NCI-H748 (cell line): ENCODE measurements around the gene LCE2C.
"Not testable (repeated sequence)": the region's sequence is repeated elsewhere in the genome, so short reads cannot be mapped to it uniquely, and the experiment has no call there.

Source experiments
- DNase-seq: peaks from one replicate; lab custom pipeline; 2025; ENCODE audit not compliant: unreplicated experiment; lab: John Stamatoyannopoulos, UW

Gene LCE2C

DNA sequence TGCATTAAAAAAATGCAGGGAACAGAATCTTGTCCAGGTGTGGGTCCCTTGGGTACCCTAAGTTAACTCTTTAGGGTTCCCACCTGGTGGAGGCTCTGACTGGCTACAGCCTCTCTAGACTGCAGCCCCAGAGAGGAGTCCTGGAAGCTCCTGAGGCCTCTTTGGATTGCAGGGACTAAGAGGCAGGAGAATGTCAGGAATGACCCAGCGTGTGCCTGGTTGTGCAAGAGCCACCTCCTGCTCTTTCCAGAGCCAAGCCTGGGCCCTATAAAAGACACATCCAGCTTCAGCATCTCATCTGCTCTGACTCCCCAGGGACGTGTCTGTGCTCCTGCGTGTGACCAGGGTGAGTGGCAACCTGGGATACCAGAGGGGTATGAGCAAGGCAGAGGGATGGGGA lies at the start of gene LCE2C:
TSS of gene LCE2C (plus strand) at position 297 of the 400 bp plus-strand sequence. CDS start 737 bp downstream, outside the sequence.
- DNase-seq = not testable (repeated sequence)

DNA sequence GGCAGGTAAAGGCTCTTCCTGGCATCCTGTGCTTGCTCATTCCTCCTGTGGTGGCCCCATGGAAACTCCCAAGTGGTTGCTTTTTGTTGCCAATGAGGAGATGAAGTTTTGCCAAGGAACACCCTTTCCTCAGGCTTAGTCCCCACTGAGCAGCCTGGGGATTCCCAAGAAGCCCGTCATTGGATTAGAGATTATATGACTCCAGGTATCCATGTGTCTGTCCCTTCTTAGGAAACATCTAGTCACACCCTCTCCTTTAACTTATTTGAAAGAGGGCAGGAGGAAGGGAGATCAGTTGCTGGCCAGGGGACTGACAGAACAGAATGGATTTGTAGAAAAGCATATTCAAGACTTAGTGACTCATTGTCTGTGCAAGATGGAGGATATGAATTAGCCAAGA lies 48.3 kb upstream of the LCE2C start:
- no peak for DNase-seq

- no peak for DNase-seq
Measured at GRCh38 chr1:152630596-152630995, 44.5 kb upstream of the LCE2C start.

- DNase-seq = no peak
Measured at GRCh38 chr1:152640351-152640750, 34.7 kb upstream of the LCE2C start.

DNA sequence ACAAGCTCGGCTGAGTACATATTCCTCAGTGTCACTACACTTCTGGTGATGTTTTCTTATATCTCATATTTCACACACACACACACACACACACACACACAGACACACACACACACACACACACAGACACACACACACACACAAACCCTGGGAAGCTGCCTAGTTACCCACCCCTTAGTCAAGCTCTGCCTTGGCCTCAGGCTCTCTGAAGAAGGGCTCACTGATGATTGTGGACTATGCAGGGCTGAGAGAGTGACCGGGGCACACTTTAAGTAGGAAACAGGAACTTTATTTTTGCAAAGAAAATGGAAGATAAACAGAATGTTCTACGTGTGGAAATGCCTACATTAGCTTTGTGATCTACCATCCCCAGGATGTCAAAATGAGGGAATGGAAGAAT lies 31.1 kb upstream of the LCE2C start:
- DNase-seq = no peak

DNA sequence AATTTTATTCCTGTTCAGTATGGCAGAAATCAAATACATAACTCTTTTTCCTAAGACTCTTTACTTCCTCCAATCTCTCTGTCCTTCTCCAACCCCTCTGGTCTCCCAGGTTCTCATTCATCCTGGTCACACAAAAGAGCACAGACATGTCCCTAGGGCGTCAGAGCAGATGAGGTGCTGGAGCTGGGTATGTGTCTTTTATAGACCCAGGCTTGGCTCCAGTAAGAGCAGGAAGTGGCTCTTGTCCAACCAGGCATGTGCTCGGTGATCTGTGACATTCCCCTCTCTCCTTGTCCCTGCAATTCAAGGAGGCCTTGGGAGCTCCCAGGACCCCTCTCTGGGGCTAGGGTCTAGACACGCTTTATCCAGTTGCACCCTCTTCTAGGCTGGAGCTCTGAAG lies 29.9 kb upstream of the LCE2C start:
- DNase-seq = no peak

DNA sequence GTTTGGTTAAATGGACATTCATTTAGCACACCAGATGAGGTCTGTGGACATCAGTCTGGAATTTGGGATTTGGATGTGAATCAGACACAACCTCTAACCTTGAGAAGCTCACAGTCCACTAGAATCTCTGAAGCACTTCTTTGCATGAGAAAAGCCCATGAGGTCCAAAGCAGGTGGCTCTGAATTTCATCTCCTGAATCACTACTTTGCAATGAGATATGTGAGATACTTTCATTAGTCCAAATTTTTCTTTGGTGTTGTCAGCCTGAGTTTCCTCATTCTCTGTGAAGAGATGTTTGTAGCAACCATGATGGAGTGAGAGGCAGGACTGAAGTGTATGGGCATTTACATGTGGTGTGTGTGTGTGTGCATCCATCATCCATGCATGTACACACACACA lies 28.4 kb upstream of the LCE2C start:
- DNase-seq = no peak

GRCh38 chr1:152654110-152654509 lies 21.0 kb upstream of the LCE2C start:
- DNase-seq = peak; percentile 48

DNA sequence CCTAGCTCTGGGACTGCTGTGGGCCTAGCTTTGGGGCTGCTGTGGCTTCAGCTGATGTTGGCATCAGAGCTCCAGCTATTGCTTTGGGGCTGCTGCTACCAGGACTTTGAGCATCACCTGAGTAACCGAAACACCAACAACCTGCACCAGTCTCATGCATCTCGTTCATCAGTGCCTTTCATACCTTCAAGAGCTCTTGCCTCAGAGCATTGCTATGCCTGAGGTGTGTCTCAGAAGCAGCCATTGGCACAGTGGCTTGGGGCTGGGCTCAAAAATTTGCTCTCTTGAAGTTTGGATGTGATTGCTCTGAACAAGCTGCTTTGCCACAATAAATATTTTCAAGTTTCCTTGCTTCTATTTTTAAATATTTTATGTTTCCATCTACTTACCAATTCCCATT lies 18.6 kb upstream of the LCE2C start:
- no peak for DNase-seq

DNA sequence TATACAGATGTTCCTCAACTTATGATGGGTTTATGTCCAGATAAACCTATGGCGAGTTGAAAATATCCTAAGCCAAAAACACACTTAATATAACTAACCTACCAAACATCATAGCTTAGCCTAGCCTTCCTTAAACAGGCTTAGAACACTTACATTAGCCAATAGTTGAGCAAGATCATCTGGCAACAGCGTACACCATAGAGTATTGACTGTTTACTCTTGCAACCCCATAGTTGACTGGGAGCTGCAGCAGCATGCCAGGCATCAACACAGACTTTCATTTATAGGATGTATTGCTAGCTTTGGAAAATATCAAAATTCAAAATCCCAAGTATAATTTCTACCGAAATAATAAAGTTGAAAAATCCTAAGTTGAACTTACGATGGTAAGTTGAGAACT lies 17.4 kb upstream of the LCE2C start:
- no peak for DNase-seq

- no peak for DNase-seq
Measured at GRCh38 chr1:152658649-152659048, 16.4 kb upstream of the LCE2C start.

DNA sequence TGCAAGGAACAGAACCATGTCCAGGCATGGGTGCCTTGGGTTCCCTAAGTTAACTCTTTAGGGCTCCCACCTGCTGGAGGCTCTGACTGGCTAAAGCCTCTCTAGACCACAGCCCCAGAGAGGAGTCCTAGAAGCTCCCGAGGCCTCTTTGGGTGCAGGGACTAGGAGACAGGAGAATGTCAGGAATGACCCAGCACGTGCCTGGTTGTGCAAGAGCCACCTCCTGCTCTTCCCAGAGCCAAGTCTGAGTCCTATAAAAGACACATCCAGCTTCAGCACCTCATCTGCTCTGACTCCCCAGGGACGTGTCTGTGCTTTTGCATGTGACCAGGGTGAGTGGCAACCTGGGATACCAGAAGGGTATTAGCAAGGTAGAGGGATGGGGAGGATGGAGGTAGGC lies 12.0 kb upstream of the LCE2C start, which contains the start of gene LCE2D:
TSS of gene LCE2D (plus strand) at position 283 of the 400 bp plus-strand sequence. CDS start 726 bp downstream, outside the sequence.
- DNase-seq = no peak

GRCh38 chr1:152666171-152666570 lies 8.9 kb upstream of the LCE2C start:
- DNase-seq = not testable (repeated sequence)

DNA sequence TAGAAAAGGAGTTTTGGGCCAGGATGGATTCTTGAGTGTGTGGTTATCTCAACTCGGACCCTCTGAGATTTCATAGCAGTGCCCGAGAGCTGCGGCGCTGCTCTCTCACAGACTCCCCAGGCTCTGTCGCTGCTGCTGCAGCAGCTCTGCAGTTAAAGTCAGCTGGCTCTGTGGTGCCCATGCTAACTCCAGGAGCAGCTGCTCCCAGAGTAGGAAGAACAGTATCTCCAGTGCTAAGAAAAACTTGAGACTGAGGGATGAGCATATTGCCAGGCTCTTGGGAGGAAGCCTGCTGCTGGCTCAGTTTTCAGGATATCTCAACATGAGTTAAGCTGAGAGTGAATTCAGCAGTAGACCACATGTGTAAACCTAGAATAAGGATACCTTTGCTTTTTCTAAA lies 7.4 kb upstream of the LCE2C start:
- DNase-seq = no peak

DNA sequence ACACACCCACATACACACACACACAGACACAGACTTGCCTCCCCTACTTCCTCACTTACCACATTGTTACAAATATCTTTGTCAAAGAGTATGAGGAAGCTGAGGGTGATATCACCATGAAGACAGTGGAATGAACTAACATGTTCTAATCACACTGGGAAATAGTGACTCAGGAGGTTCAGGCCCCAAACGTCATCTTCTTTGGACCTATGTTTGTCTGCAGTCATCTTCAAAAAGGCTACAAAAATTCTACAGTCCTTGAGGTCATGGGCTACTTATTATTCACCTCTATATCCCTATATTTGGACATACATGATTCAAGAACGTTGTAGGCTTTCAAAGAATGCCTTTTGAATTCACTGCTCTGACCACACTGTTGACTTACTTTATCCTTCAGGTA lies 2.1 kb upstream of the LCE2C start:
- no peak for DNase-seq

GRCh38 chr1:152679459-152679858 lies 4.4 kb downstream of the LCE2C start:
- no peak for DNase-seq

DNA sequence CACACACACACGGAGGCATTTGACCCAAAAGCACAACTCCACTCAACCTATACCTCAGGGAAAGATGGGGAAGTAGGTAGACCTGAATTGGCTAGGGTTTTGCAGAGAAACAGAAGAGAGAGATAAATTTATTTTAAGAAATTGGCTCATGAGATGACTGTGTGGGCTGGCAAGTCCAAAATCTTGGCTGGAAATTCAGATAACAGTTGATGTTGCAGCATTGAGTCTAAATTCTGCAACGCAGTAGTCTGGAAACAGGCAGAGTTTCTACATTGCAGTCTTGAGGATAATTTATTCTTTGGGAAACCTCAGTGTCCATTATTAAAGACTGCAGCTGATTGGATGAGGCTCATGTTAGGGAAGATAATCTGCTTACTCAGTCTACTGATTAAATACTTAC lies 6.5 kb downstream of the LCE2C start:
- no peak for DNase-seq

GRCh38 chr1:152683846-152684245 lies 8.8 kb downstream of the LCE2C start:
- DNase-seq = no peak

- not testable (repeated sequence) for DNase-seq
Measured at GRCh38 chr1:152685823-152686222, 10.7 kb downstream of the LCE2C start, which contains the start of gene LCE2B. Gene LCE2B, plus strand, starts transcription at chr1:152686123. Its CDS starts 721 bp downstream, at chr1:152686844.

- DNase-seq = no peak
Measured at GRCh38 chr1:152697701-152698600, 22.9 kb downstream of the LCE2C start, which contains the start of gene LCE2A. Gene LCE2A, plus strand, starts transcription at chr1:152698345. Its CDS starts 557 bp downstream, at chr1:152698902.

DNA sequence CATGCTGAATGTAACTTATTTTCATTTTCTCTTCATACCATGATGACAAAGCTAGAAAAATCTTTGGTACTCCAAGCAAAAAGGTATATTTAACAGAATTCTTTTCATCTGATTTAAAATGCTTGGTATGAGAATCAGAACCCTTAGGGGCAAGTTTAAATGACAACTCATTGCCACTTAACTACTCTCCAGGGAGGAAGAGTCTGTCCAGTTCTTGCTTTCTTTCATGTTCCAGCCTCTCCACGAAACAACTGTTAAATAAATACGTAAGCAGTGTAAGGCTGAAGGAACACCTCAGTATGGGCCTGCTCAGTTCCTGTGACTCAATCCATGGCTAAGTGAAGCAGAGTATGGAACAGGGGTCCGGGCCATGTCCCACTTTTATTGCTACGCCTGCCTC lies 24.7 kb downstream of the LCE2C start:
- no peak for DNase-seq

- no peak for DNase-seq
Measured at GRCh38 chr1:152707860-152708259, 32.8 kb downstream of the LCE2C start, which contains the start of gene LCE4A. Gene LCE4A, plus strand, starts transcription at chr1:152708160. Its CDS starts 916 bp downstream, at chr1:152709076.
